BE2C (cell line): ENCODE measurements around the gene ADAMTS2.

Experiments
- DNase-seq: peaks from one replicate; pipeline ENCODE4 v3.0.0-alpha.2; 2020
- H3K27me3 ChIP-seq: fragments of 250-450 bp; sonication (Bioruptor Pico); 2 replicates; pipeline ENCODE4 v1.5.1; 2020; ENCODE audit warnings: mild to moderate bottlenecking
- H3K36me3 ChIP-seq: fragments of 250-450 bp; sonication (Bioruptor Pico); 2 replicates; pipeline ENCODE4 v1.5.1; 2020; ENCODE audit warnings: mild to moderate bottlenecking
- H3K4me1 ChIP-seq: fragments of 250-450 bp; sonication (Bioruptor Pico); 2 replicates; pipeline ENCODE4 v1.5.1; 2020
- H3K4me3 ChIP-seq: 2 replicates; pipeline ENCODE4 v1.5.1; 2011; ENCODE audit warnings: low read depth, low read length
- H3K9me3 ChIP-seq: fragments of 250-450 bp; sonication (Bioruptor Pico); 2 replicates; pipeline ENCODE4 v1.5.1; 2020
- CTCF ChIP-seq: IDR thresholded peaks from 2 replicates; pipeline ENCODE4 v1.5.1; 2012; ENCODE audit warnings: mild to moderate bottlenecking, low read depth, low read length

The ADAMTS2 gene

GRCh38 chr5:179279347-179280094 lies 65.7 kb downstream of the ADAMTS2 start:
- Histone ChIP-seq H3K36me3 (no peaks in the 10 kb centered on the region), H3K27me3 (no peaks in the 10 kb centered on the region), H3K4me1 (no peaks in the 10 kb centered on the region), H3K9me3 (no peaks in the 10 kb centered on the region; the same call in 1 of the 2 replicates), H3K4me3 (no peak overlapping the region)
- TF ChIP-seq CTCF, result no peak
- no peak for DNase-seq

DNA sequence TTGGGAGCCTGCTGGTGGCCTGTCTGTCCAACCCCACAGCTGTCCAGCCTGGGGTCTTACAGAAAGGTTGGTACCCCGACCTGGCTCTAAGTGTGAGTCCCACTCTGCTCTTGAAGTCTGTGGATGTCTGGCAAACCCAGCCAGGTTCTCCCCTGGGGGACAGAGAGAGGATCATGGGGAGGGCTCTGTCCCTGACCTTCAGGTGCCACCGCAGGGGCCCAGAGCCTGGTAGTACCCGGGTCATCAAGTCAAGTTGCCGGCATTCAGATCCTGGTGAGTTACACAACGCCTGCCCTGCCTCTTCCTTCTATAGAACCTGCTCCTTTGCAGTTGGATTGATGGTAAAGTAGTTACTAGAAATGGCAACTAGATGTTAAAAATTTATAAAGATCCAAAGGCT lies 66.7 kb downstream of the ADAMTS2 start:
- H3K36me3 ChIP-seq, result no peaks in the 10 kb centered on the region
- no peaks in the 10 kb centered on the region for H3K27me3 ChIP-seq
- H3K4me1 ChIP-seq, result no peaks in the 10 kb centered on the region
- DNase-seq, result no peak
- H3K4me3 ChIP-seq, result no peak overlapping the region
- no peak for TF ChIP-seq CTCF
- H3K9me3 ChIP-seq, result no peaks in the 10 kb centered on the region

- no peak for DNase-seq
- no peak for TF ChIP-seq CTCF
- Histone ChIP-seq H3K36me3 (no peaks in the 10 kb centered on the region), H3K4me1 (no peaks in the 10 kb centered on the region), H3K4me3 (no peak overlapping the region), H3K27me3 (no peaks in the 10 kb centered on the region), H3K9me3 (no peaks in the 10 kb centered on the region)
Measured at GRCh38 chr5:179278119-179278518, 67.1 kb downstream of the ADAMTS2 start.

DNA sequence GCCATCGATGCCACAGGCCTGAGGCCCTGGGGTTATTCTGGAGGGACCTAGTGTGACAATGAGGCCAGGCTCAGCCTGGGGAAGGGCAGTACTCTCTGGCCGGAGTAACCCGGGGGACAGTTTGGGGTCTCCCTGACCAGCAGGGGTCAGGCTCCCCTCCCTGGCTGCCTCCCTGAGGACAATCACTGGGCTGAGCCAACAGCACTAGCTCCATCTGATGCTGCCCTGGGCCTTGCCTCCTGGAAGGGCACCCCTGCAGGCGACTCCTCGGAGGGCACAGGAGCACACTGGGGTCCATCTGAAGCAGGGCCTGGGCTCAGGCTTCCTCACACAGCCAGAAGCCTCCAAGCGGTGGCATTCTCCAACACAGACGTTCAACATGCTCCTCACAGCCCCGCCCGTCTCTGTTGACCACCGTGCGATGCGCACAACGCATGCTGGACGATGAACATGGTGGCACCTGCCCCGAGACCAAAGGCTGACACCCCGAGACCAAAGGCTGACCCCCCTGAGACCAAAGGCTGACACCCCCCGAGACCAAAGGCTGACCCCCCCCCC lies 68.3 kb downstream of the ADAMTS2 start:
- no peaks in the 10 kb centered on the region for H3K36me3 ChIP-seq
- H3K9me3 ChIP-seq, result no peaks in the 10 kb centered on the region
- H3K4me3 ChIP-seq, result no peak overlapping the region
- H3K4me1 ChIP-seq, result no peaks in the 10 kb centered on the region
- H3K27me3 ChIP-seq, result no peaks in the 10 kb centered on the region
- peak; percentile 7; the same call in 1 of the 2 replicates for TF ChIP-seq CTCF
- no peak for DNase-seq

- Histone ChIP-seq H3K4me3 (no peak overlapping the region), H3K4me1 (no peaks in the 10 kb centered on the region), H3K9me3 (no peaks in the 10 kb centered on the region), H3K27me3 (no peaks in the 10 kb centered on the region), H3K36me3 (no peaks in the 10 kb centered on the region)
- DNase-seq, result no peak
- no peak for TF ChIP-seq CTCF
Measured at GRCh38 chr5:179275941-179276837, 69.1 kb downstream of the ADAMTS2 start.
